Hematopoietic multipotent progenitor cell treated with erythropoietin and hydrocortisone succinate and interleukin-3 and kit ligand, for 4 days (in vitro differentiated cells): ENCODE results near the gene AMIGO1.
"Not testable (repeated sequence)": the region's sequence is repeated elsewhere in the genome, so short reads cannot be mapped to it uniquely, and the experiment has no call there.

ENCODE experiments used
- DNase-seq: peaks from one replicate; pipeline ENCODE4 v3.0.0-alpha.2; 2015

The AMIGO1 gene

DNA sequence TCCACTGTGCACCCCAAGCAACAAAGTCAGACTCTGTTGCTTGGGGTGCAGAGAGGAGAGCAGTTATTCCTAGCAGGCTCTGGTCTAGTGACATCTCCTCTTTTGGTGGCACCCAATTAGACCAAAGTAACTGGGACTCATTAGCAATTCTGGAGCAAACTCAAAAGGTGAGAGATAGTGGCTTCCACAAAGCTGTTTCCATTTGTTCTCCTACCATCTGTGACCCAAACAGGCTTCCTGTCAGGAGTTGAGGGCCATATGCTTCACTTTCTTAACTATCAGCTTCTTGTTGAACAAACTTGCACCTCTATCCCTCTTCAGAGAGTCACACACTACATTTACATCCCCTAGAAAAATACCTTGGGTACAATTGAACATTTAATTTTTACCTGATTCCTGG, 27.3 kb downstream of the AMIGO1 start:
- no peak for DNase-seq

DNA sequence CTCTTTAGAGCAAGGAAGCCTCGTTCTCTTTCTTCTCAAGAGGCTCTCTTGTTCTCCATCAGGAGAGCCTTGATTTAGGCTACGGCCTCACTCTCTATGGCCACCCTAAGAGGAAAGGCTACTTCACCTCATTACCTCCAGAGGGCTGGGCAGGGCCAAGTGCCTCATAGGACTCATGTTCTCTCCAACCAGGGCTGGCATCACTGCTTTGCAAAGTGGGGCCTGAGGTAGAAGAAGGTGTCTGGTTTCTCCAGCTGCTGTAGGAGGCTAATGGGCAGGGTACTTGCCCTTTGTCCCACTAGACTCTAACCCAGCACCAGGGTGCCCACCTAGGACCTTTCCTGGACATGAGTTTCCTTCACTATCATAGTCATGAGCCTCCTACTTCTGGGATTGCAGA, 27.9 kb downstream of the AMIGO1 start:
- no peak for DNase-seq

DNA sequence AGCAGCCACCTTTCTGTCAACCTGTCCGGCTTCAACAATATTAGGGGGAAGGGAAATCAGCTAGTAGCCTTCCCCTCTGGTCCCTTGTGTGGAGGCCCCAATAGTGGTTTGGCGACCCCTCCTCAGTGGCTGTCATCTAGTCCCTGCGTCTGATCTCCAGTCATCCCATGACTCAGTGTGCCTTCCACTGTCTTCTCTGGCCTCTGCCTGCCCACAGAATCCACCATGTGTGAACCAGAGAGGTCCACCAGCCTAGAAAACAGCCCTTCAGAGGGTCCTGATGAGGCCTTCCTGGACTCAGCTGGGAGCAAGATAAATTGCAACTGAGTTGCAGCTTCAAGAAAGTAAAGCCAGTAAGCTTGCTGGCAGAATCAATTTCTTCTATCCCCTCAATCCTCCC, 29.6 kb downstream of the AMIGO1 start:
- no peak for DNase-seq

GRCh38 chr1:109479311-109479710, 30.2 kb downstream of the AMIGO1 start:
- DNase-seq = no peak

DNA sequence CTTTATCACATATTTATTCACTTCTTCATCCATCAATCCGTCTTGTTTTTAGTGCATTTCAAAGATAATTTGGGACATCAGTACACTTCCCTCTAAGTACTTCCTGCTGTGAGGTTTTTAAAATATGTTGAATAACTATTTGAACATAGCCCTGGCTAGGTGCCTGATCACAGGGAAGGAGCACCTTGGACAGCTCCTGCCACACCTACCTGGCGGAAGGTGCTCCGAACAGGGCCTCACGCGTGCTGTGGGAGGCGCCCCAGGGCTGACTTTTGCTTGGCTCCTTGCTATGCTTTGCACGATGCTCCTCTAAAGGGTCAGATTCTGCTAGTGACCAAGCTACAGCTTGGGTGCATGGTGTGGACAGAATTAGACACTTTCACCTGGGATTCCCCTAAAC, 30.7 kb downstream of the AMIGO1 start:
- peak; percentile 41 for DNase-seq

- DNase-seq = peak; percentile 61
These were observed 31.7 kb downstream of the AMIGO1 start for GRCh38 chr1:109477821-109478220.

DNA sequence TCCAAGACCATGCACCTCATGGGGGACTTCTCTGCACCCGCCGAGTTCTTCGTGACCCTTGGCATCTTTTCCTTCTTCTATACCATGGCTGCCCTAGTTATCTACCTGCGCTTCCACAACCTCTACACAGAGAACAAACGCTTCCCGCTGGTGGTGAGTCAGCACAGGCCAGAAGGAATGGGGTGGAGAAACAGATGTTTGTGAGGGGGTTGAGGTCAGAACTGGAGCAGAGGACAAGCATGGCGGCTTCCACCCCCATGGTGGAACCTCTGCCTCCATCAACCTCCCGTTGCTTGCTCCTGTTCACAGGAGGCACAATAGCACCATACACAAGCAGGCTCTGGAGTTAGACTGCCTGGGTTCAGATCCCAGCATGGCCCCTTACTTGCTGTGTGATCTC, 32.7 kb downstream of the AMIGO1 start:
- DNase-seq = no peak

GRCh38 chr1:109475261-109475660, 34.3 kb downstream of the AMIGO1 start:
- no peak for DNase-seq

- peak; percentile 70 for DNase-seq
These were observed 34.8 kb downstream of the AMIGO1 start for GRCh38 chr1:109474697-109475096.

DNA sequence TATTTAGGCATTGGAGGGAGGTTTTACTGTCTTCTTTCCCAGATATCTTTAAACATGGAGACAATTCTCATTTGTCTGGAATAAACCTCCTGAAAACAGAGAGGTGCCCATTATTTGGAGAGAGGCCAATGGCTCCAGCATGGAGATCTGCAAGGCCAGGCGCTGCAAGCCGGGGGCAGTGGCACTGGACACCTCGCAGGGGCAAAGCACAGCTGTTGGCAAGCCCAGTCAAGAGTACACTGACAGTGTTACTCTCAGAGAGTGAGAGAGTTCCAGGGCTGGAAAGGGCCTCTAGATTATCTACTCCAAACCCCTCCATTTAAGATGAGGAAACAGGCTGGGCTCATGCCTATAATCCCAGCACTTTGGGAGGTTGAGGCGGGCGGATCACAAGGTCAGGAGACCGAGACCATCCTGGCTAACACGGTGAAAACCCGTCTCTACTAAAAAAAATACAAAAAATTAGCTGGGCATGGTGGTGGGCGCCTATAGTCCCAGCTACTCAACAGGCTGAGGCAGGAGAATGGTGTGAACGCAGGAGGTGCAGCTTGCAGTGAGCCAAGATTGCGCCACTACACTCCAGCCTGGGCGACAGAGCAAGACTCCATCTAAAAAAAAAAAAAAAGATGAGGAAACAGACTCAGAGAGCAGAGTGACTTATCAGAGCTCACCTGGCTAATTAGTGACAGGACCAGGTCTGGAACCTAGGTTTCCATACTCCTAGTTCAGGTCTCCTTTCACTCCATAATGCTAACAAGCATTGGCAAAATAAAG, 36.1 kb downstream of the AMIGO1 start:
- DNase-seq = not testable (repeated sequence)

GRCh38 chr1:109472779-109473178, 36.7 kb downstream of the AMIGO1 start:
- DNase-seq = no peak

DNA sequence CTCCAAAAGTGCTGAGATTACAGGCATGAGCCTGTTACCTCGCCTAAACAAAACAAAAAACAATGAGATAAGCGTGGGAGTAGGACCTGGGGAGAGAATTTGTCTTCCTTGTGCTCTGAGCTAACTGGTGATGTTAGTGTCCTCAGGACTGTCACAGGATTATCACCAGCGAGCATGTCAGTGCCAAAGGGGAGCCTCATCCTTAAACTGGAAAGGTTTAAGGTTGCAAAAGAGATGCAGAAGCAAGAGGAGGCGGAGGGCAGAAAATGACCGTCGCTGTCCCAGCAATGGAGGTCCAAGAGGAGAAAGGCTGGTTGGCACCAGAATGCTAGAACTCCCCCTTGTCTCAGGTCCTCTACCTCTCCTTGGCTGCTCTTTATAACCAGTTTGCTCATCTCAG, 39.3 kb downstream of the AMIGO1 start:
- no peak for DNase-seq

GRCh38 chr1:109468903-109469302, 40.6 kb downstream of the AMIGO1 start:
- no peak for DNase-seq

- no peak for DNase-seq
These were observed 41.5 kb downstream of the AMIGO1 start for GRCh38 chr1:109468061-109468460.

- DNase-seq = no peak
These were observed 42.2 kb downstream of the AMIGO1 start for GRCh38 chr1:109467301-109467777.

DNA sequence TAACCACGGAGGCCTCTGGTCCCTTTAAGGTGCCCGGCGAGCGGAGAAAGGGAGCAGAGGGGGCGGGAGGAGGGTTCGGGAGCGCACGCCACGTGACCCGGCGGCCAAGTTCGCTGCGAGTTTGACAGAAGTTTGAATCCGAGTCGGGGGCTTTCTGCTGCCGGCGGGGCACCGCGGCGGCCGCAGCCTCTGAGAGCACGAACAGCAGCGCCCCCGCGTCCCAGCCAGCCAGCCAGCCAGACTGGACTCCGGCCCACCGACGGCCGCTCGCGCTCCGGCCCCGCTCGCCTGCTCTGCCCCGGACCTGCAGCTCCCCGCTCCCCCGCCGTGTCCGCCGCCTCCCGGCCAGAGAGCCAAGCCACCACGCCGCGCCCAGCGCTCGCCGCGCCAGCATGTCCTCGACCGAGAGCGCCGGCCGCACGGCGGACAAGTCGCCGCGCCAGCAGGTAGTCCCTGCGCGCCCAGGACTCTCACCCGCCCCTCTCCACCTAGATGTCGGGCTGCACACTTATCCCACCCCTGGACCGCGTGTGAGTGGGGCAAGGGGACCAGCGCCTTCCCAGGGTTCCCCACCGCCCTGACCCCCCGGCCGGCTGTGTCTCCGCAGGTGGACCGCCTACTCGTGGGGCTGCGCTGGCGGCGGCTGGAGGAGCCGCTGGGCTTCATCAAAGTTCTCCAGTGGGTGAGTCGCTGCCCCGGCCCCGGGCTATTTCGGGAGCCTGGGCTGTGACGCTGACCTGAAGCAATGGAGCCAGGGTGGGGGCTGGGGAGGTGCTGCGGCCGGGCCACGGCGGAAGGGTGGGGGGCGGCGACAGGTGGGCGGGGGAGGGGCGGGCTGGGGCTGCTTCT, 42.9 kb downstream of the AMIGO1 start, which contains the start of gene SYPL2:
Gene SYPL2 (plus strand): TSS at position 95 of the 849 bp plus-strand sequence. CDS start 298 bp downstream, at position 393.
- DNase-seq = peak; percentile 31

- no peak for DNase-seq
These were observed 43.4 kb downstream of the AMIGO1 start for GRCh38 chr1:109466125-109466451.

DNA sequence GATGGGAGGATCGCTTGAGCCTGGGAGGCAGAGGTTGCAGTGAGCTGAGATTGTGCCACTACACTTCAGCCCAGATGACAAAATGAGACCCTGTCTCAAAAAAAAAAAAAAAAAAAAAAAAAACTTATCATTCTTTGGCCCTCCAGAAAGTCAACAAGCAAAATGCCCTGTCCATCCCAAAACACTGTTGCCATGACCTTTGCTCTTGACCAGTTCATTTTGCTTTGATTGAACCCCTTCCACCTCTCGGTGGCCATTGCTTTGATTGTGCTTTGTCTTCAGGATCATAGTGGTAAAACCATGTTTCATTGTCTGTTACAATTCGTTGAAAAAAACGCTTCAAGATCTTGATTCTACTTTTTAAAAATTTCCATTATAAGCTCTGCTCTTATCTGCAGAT, 51.7 kb downstream of the AMIGO1 start:
- DNase-seq = no peak

- DNase-seq = no peak
These were observed 54.9 kb downstream of the AMIGO1 start for GRCh38 chr1:109454497-109455133.
